ENCODE results near the gene ACOT11. TPM values are rescaled to one million over a fixed set of nuclear protein-coding genes. Genes with fewer than 3 reads are reported as not detected.

The ACOT11 gene
- total RNA-seq, 3 donors from 2014 or later = 1.6 to 7.3 (median 1.8) TPM

GRCh38 chr1:54548389-54549044 is 489 bp downstream of the ACOT11 start:
- Histone ChIP-seq H3K4me1 (no peaks in the 10 kb centered on the region), H3K27me3 (no peaks in the 10 kb centered on the region), H3K27ac (peak overlapping the region; percentile 73 to 76), H3K4me3 (peak overlapping the region in 2 of 3 donors; percentile 26 to 56), H3K36me3 (no peaks in the 10 kb centered on the region), H3K9me3 (no peaks in the 10 kb centered on the region)
- no peak for DNase-seq (ENCODE audit: low spot score in 2 of 2)
- TF ChIP-seq POLR2AphosphoS5 (IDR thresholded peaks at IDR 0.05) (no peak), POLR2A (IDR thresholded peaks at IDR 0.05) (no peak)
- intact Hi-C loops (cut with DNase I; ENCODE audit: low total_unique reads) = no loop called here

- no peak overlapping the region for H3K4me3 ChIP-seq
- H3K36me3 ChIP-seq = no peaks in the 10 kb centered on the region
- TF ChIP-seq CTCF (IDR thresholded peaks at IDR 0.05) (no peak), POLR2A (IDR thresholded peaks at IDR 0.05) (no peak), POLR2AphosphoS5 (IDR thresholded peaks at IDR 0.05) (no peak)
- H3K9me3 ChIP-seq = no peaks in the 10 kb centered on the region
- H3K4me1 ChIP-seq = no peaks in the 10 kb centered on the region
- H3K27me3 ChIP-seq = no peaks in the 10 kb centered on the region
- intact Hi-C loops (cut with DNase I; ENCODE audit: low total_unique reads) = no loop called here
- no peak overlapping the region for H3K27ac ChIP-seq
- DNase-seq (ENCODE audit: low spot score in 2 of 2) = no peak
Observed at GRCh38 chr1:54549181-54549924, 1.3 kb downstream of the ACOT11 start.

GRCh38 chr1:54551891-54552290 is 3.9 kb downstream of the ACOT11 start:
- no peaks in the 10 kb centered on the region for H3K27me3 ChIP-seq
- H3K4me3 ChIP-seq = no peak overlapping the region
- DNase-seq (ENCODE audit: low spot score in 2 of 2) = no peak
- H3K4me1 ChIP-seq = no peaks in the 10 kb centered on the region
- H3K36me3 ChIP-seq = no peaks in the 10 kb centered on the region
- no peak overlapping the region for H3K27ac ChIP-seq
- no peak for TF ChIP-seq POLR2A (IDR thresholded peaks at IDR 0.05)
- TF ChIP-seq POLR2AphosphoS5 (IDR thresholded peaks at IDR 0.05) = no peak
- no peak for TF ChIP-seq CTCF (IDR thresholded peaks at IDR 0.05)
- intact Hi-C loops (cut with DNase I; ENCODE audit: low total_unique reads) = loop anchor here (10.0 kb wide), 1 partner anchor 223 kb away; no protein-coding TSS in a partner anchor
- H3K9me3 ChIP-seq = no peaks in the 10 kb centered on the region

- Histone ChIP-seq H3K4me1 (no peaks in the 10 kb centered on the region), H3K27ac (no peak overlapping the region), H3K27me3 (no peaks in the 10 kb centered on the region), H3K36me3 (no peaks in the 10 kb centered on the region), H3K9me3 (no peaks in the 10 kb centered on the region), H3K4me3 (no peak overlapping the region)
- intact Hi-C loops (cut with DNase I; ENCODE audit: low total_unique reads) = loop anchor here (10.0 kb wide), 1 partner anchor 221 kb away; no protein-coding TSS in a partner anchor
- TF ChIP-seq POLR2AphosphoS5 (IDR thresholded peaks at IDR 0.05) (no peak), CTCF (IDR thresholded peaks at IDR 0.05) (no peak), POLR2A (IDR thresholded peaks at IDR 0.05) (no peak)
- DNase-seq (ENCODE audit: low spot score in 2 of 2) = no peak
Observed at GRCh38 chr1:54553602-54554313, 5.7 kb downstream of the ACOT11 start.

GRCh38 chr1:54556110-54556509 is 8.1 kb downstream of the ACOT11 start:
- intact Hi-C loops (cut with DNase I; ENCODE audit: low total_unique reads) = loop anchor here (10.0 kb wide), 1 partner anchor 219 kb away; no protein-coding TSS in a partner anchor
- Histone ChIP-seq H3K27ac (no peak overlapping the region), H3K36me3 (no peaks in the 10 kb centered on the region), H3K4me3 (no peak overlapping the region), H3K27me3 (no peaks in the 10 kb centered on the region), H3K9me3 (no peaks in the 10 kb centered on the region), H3K4me1 (no peaks in the 10 kb centered on the region)
- no peak for TF ChIP-seq POLR2AphosphoS5 (IDR thresholded peaks at IDR 0.05)
- TF ChIP-seq CTCF (IDR thresholded peaks at IDR 0.05) = no peak
- no peak for TF ChIP-seq POLR2A (IDR thresholded peaks at IDR 0.05)
- no peak for DNase-seq (ENCODE audit: low spot score in 2 of 2)

Data from breast epithelium (tissue), 4 donors.